GM21737 (cell line): ENCODE data around the gene DUSP3.

Source experiments
- ATAC-seq: cut with Tn5 transposase; IDR thresholded peaks from one replicate; pipeline ENCODE4 v1.9.1; 2021; ENCODE audit warnings: mild to moderate bottlenecking, moderate library complexity; ENCODE audit not compliant: unreplicated experiment

Gene DUSP3

GRCh38 chr17:43778337-43779144 lies at the start of gene DUSP3:
Gene DUSP3 (minus strand): TSS chr17:43778977. CDS start chr17:43778924, 53 bp downstream.
- peak; percentile 76 for ATAC-seq

GRCh38 chr17:43827596-43827995 lies 48.8 kb upstream of the DUSP3 start:
- no peak for ATAC-seq

- no peak for ATAC-seq
These were observed 47.4 kb upstream of the DUSP3 start for GRCh38 chr17:43826206-43826605.

GRCh38 chr17:43825567-43825966 lies 46.8 kb upstream of the DUSP3 start:
- no peak for ATAC-seq

- no peak for ATAC-seq
These were observed 44.7 kb upstream of the DUSP3 start for GRCh38 chr17:43823350-43824084.

- ATAC-seq: no peak
These were observed 43.9 kb upstream of the DUSP3 start for GRCh38 chr17:43822570-43823190.

GRCh38 chr17:43820759-43821158 lies 42.0 kb upstream of the DUSP3 start:
- ATAC-seq: no peak

GRCh38 chr17:43818966-43819365 lies 40.2 kb upstream of the DUSP3 start:
- ATAC-seq: no peak

GRCh38 chr17:43817826-43818225 lies 39.0 kb upstream of the DUSP3 start:
- ATAC-seq: no peak

- no peak for ATAC-seq
These were observed 37.9 kb upstream of the DUSP3 start for GRCh38 chr17:43816336-43817320.

GRCh38 chr17:43814714-43815113 lies 35.9 kb upstream of the DUSP3 start:
- no peak for ATAC-seq

- ATAC-seq: no peak
These were observed 35.2 kb upstream of the DUSP3 start for GRCh38 chr17:43814026-43814425.

- no peak for ATAC-seq
These were observed 34.6 kb upstream of the DUSP3 start for GRCh38 chr17:43813386-43813785.

- no peak for ATAC-seq
These were observed 33.9 kb upstream of the DUSP3 start for GRCh38 chr17:43812396-43813265.

- ATAC-seq: no peak
These were observed 32.0 kb upstream of the DUSP3 start for GRCh38 chr17:43810823-43811222.

GRCh38 chr17:43810226-43810715 lies 31.5 kb upstream of the DUSP3 start:
- no peak for ATAC-seq

GRCh38 chr17:43809121-43809520 lies 30.3 kb upstream of the DUSP3 start:
- ATAC-seq: no peak

- ATAC-seq: no peak
These were observed 29.3 kb upstream of the DUSP3 start for GRCh38 chr17:43808076-43808475.

- no peak for ATAC-seq
These were observed 26.3 kb upstream of the DUSP3 start for GRCh38 chr17:43805117-43805516.
